CD1c-positive myeloid dendritic cell (primary cell): ENCODE results near the gene CFL2.

Experiments used
- DNase-seq: peaks from one replicate; pipeline ENCODE4 v3.0.0-alpha.2; 2016; ENCODE audit errors: extremely low spot score

Gene CFL2

DNA sequence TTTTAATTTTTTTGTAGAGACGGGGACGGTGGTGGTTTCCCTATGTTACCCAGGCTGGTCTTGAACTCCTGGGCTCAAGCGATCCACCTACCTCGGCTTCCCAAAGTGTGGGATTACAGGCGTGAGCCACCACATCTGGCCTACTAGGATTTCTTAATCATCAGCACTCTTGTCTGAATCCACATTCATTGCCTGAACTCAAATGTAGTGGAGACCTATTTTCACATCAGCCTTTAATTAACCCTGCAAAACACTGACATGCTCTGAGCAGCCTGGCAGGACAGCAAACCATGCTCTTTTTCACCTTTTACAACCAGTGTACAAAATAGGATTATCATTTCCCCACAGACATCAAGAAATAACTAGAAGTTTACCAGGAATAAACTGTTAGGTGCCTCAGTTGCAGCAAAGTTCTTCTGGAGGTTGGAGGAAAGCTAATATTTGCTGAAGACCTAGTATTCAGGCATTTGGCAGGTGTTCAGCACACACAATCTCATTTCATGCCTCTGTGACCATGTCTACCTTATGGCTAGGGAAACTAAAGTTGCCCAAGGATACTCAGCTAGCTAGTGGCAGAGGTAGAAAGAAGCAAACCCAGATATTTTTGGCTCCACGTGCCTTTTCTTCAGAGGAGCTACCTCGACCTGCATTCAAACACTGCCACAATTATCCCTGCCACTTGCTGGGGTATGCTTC, 37.7 kb downstream of the CFL2 start:
- DNase-seq, result no peak

DNA sequence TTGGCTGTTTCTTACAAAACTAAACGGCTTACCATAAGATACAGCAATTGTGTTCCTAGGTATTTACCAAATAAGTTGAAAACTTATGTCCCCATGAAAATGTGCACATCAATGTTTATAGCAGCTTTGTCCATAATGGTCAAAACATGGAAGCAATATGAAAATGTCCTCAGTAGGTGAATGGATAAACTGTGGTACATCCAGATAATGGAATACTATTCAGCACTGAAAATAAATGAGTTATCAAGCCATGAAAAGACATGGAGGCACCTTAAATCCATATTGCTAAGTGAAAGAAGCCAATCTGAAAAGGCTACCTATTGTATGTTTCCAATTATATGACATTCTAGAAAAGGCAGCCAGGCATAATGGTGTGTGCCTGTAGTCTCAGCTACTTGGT, 40.7 kb downstream of the CFL2 start:
- DNase-seq, result no peak

DNA sequence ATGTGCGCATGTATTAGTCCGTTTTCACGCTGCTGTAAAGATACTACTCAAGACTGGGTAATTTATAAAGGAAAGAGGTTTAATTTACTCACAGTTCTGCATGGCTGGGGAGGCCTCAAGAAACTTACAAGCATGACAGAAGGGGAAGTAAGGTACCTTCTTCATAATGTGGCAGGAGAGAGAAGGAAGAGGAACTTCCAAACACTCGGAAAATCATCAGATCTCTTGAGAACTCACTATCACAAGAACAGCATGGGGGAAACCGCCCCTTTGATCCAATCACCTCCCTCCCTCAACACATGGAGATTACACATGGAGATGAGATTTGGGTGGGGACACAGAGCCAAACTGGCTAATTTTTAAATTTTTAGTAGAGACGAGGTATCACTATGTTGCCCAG, 42.7 kb downstream of the CFL2 start:
- DNase-seq, result peak; percentile 46

DNA sequence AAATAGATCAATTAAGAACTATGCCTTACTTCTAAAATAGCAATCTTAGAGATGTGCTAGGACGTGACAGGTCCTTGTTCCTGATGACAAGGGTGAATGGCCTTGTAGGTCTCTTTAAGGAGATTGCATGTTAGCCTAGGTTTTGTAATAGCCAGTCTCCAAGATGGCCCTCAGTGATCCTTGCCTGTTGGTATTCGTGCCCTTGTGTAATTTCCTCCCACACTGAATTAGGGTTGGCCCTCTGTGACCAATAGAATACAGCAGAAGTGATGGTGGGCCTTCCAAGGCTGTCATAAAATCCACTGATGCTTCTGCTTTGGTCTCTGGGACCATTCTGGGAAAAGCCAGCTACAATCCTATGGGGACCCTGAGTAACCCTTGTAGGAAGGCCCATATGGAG, 46.3 kb downstream of the CFL2 start:
- no peak for DNase-seq

DNA sequence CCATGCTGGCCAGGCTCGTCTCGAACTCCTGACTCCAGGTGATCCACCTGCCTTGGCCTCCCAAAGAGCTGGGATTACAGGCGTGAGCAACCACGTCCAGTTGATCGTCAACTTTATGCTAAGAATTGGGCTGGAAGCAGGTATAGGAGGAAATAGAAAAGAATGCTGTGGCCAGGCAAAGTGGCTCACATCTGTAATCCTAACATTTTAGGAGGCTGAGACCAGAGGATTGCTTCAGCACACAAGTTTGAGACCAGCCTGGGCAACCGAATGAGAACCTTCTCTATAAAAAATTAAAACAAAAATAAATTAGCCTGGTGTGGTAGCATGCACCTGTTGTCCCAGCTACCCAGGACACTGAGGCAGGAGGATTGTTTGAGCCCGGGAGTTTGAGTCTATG, 47.4 kb downstream of the CFL2 start:
- DNase-seq, result no peak

DNA sequence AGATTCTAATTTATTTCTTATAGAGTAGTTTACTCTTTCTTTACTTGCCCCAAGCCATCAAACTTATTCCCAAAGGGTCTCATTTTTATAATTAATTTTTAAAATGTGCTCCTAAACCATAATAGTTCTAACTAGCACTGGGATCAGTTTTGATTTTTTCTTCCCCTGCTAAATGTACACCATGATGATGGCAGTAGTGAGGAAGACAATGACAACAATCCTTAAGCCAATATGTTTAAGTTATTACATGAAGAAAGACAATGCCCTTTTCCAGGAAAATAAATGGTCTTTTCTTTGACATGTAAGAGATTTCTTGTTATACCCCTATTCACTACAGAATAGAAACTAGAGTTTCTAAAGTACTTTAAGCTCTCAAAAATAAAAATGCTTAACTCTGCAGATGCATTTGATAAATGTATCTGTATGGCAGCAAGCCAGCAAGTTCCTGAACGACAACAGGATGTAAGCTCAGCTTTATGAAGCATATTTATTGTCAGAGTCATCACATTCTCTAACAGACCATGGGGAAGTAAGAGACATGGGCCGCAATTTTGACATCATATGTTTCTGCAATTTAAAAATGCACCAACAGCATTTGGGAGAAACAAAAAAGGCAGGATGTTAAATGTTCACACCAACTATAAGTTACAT, 48.5 kb downstream of the CFL2 start:
- DNase-seq, result peak; percentile 51

DNA sequence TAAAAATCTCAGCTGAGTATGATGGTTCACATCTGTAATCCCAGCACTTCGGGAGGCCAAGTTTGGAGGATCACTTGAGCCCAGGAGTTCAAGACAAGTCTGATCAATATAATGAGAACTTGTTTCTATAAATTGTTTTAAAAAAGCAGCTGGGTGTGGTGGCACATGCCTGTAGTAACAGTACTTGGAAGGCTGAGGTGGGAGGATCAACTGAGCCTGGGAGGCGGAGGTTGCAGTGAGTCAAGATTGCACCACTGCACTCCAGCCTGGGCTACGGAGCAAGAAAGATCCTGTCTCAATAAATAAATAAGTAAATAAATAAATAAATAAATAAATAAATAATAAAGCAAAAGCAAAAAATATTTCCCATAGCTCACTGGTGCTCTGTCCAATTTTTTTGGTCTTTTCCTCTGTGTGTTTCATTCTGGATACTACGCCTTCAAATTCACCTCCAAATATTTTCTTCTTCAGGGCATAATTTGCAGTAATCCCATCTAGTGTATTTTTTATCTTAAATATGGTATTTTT, 51.8 kb downstream of the CFL2 start:
- DNase-seq, result no peak

DNA sequence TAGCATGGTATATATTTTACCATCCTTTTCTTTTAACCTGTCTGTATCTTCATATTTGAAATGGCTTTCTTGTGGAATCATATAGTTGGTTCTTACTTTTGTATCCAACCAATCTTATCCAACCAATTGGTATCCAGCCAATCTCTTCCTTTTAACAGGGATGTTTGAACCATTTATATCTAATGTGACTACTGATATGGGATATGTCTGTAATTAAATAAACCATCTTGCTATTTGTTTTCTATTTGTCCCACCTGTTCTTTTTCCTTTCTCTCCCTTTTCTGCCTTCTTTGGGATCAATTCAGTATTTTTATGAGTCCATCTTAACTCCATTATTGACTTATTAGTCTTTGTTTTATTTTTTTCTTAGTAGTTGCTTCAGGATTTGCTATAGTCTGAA, 53.6 kb downstream of the CFL2 start:
- no peak for DNase-seq
